T-helper 1 cell treated with Interleukin-12 subunit alpha and Interleukin-12 subunit beta and Interleukin-4 antibody, amounts not matched to agents 30 ng/mL and 1 ng/mL, for 36 hours (primary cell): ENCODE measurements around the gene ARL8B. TPM values are rescaled to one million over a fixed set of nuclear protein-coding genes. Genes with fewer than 3 reads are reported as not detected.

Experiments used
- intact Hi-C: fragments of 100-400 bp; cut with micrococcal nuclease; formaldehyde crosslinking; loops from one replicate; pipeline ENCODE4 v1.15.1; 2024
- total RNA-seq: library from RNA; stranded (reverse); gene quantifications from 2 replicates; pipeline ENCODE4 v1.2.3, GENCODE V29; 2022

The ARL8B gene
- total RNA-seq, 1 donor from 2014 or later = 50.9 TPM

GRCh38 chr3:5202222-5202621 lies 80.1 kb downstream of the ARL8B start:
- intact Hi-C loops = no loop called here

DNA sequence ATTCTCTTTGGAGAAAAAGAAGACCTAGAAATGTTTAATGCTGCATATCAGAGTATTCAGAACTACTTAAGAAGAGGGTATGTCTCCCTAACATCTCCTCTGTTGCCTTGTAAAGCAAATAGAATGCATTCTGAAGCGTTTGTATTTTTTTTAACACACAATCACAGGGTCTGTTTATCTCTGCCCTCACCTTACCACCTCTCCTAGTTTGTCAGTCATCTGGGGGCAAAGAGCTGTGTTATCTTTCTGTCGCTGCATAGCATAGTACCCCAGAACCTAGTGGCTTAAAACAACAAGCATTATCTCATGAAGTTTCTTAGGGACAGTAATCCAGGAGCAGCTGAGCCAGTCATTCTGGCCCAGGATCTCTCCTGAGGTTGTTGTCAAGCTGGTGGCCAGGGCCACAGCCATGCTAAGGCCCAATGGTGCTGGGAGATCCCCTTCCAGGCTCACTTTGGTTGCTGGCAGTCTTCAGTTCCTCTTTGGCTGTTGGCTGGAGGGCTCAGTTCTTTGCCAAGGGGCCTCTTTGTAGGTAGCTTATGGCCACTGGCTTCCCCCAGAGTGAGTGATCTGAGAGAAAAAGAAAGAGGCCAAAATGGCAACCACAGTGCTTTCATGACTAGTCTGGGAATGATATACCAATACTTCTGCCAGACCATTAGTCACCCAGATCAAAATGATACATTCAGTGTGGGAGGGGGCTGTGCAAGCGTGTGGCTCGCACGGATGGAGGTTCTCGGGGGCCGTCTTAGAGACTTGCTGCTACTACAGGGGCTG lies 83.3 kb downstream of the ARL8B start:
- intact Hi-C loops = no loop called here

- intact Hi-C loops = no loop called here
Measured at GRCh38 chr3:5210926-5211325, 88.8 kb downstream of the ARL8B start.

DNA sequence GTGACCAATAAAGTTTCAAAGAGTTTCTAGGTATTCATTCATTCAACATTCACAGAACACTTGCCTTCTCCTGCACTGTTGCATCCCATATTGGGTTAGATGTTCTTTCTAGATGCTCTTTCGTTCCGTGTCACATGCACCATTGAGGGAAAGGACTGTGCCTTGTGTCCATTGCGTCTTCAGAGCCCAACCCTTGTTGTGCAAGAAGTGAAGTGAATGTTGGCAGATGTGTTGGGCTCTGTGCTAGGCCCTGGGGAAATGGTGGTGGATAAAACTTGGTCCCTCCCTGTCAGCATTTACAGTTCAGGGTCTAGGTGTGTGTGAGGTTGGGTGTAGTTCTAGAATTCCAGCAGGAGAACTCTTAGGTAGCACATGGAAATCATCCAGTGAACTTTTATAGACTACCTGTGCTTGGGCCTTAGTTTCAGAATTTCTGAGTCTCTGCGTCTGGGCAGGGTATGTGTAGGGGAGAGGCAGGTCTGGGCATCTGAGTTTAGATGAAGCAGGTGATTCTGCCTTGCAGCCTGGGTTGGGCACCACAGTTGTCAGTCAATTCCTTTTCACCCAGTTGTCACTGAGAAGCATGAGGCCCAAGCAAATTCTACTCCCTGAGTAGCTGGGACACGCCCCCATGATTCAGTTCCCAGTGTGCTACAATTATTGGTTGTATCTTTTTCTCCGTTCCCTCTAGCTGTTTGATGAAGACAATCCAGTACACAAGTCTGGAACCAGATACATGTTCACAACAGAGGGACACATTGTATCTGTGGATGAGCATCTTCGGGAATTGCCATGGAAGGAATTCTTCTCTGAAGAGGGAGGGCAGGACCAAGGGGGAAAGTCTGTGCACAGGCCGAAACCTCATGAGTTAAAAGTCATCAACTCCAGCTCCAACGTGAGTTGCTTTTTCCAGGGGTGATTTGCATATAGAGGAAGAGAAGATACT lies 90.8 kb downstream of the ARL8B start:
- intact Hi-C loops = loop anchor here (2.0 kb wide), 1 partner anchor 14 kb away; no protein-coding TSS in a partner anchor

GRCh38 chr3:5213574-5213966 lies 91.5 kb downstream of the ARL8B start:
- intact Hi-C loops = loop anchor here (2.0 kb wide), 1 partner anchor 15 kb away; no protein-coding TSS in a partner anchor

DNA sequence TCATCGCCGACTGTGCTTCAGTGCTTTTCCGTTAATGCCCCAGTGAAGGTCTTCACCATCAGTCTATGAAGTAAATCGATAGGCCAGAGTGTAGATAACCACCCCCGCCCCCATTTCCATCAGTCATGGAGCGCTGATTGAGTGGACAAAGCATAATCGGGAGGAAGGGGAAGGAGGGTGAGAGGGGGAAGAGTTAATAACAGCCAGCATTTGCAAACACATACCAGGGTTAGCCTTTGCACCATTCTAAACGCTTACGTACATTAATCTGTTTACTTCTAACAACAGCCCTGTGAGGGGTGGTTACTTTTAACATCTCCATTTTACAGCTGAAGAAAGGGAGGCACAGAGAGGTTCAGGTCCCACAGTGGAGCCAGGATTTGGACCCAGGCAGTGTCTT lies 92.3 kb downstream of the ARL8B start:
- intact Hi-C loops = no loop called here

- intact Hi-C loops = no loop called here
Measured at GRCh38 chr3:5217824-5218595, 95.9 kb downstream of the ARL8B start.

- intact Hi-C loops = no loop called here
Measured at GRCh38 chr3:5218815-5219214, 96.7 kb downstream of the ARL8B start.

DNA sequence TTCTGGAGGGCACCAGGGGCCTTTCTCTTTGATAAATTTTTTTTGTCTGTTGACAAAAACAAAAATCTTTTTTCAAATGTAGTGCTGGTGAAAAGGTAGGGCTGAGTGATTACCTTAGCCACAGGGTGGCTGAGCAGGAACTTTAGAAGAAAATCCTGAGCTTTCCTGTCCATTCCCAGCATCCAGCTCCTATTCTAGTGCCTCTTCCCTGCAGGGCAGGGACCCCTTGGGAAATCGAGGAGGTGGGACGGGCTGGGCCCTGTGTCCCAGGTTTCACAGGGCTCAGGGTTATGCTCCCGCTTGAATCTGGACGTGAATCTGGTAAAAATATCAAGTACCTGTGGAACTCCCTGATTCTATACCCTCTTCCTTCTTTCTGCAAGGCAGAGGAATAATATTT lies 97.1 kb downstream of the ARL8B start:
- intact Hi-C loops = no loop called here

DNA sequence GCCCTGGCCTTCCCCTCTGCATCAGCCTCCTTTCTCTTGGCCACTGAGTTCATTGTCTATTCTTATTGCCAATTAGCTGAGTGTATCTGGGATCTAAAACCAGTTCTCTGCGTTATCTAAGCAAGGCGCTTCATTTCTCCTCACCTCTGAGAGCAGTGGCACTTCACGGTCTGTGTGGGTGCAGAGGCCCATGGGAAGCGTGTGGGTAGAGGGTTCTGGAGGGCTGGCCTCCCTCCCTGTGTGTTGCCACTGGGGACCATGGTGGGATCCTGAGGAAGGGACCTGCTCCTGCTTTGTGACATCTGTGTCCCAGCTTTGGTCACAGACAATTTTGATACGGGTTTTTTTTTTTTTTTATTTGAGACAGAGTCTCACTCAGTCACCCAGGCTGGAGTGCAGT lies 98.1 kb downstream of the ARL8B start:
- intact Hi-C loops = no loop called here

DNA sequence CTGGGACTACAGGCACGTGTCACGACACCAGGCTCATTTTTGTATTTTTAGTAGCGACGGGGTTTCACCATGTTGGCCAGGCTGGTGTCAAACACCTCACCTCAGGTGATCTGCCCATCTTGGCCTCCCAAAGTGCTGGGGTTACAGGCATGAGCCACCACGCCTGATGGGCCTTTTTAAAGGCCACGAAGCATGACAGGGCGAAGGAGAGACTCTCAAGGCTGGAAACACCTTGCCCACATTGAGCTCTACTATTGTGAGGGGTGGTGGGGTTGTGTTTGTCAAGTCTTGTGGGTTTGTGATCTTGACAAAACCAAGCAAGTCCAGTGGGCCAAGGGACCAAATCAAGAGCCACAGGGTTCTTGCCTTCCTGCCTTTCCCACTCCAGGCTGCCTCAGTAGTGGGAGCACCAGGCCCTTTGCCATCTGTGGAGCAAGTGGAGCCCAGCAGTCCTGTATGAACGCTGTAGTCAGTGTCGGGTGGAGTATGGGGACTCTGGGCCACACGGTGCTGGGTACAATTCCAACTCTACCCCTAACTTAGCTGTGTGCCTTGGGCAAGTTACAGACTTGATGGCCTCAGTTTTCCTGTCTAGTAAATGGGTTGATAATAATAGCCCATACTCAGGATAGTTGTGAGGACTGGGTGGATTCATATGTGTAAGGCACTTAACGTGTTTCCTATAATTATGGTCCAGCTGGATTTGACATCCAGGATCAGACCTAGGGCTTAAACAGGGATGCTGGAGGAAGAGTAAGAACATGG lies 98.8 kb downstream of the ARL8B start:
- intact Hi-C loops = no loop called here

DNA sequence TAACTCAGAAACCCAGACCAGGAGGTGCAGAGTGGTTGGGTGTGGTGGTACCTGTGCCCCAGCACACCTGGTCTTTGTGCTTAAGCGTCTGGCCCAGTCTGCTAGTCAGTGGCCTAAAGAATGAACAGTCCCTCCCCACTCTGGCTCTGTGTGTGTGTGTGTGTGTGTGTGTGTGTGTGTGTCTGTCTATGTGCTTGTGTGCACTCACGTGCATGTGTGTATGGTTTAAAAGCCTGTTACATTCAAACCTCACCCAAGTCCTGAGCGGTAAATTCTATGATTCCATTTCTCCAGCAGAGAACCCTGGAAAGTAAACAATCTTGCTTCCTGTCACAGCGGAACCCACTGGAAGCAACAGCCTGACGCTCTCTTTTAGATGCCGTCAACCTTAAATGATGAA lies 99.6 kb downstream of the ARL8B start:
- intact Hi-C loops = no loop called here

DNA sequence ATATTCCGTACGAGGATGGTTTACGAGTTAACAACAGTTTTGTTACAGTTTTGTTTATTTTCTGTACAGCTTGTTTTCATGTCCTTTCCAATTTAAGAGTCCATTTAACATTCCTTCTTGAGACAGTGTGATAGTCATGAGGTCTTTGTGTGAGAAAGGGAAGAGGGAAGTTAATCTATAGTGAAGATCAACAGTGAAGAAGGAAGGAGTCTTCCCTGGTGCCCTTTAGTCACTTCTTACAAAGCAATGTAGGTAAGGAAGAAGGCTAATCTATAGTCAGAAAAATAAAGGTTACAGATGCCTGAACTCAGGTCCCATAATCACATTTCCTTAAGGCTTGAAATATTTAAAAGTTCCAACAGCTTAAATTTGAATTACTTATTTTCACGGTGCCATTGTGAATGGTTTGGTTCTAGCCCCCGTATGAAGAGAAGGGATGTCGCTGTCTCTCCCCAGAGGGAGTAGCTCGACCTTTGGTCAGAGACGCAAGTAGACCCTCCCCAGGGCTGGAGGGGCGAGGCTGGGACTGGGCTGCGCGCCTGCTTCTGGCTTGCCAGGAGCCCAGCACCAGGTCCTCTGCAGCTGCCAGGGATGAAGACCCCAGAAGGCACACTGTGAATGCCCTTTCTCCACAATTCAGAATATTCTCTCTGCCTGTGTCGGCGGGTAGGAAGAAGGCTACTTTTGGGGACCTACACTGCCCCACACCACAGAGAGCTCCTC lies 100.4 kb downstream of the ARL8B start:
- intact Hi-C loops = no loop called here

DNA sequence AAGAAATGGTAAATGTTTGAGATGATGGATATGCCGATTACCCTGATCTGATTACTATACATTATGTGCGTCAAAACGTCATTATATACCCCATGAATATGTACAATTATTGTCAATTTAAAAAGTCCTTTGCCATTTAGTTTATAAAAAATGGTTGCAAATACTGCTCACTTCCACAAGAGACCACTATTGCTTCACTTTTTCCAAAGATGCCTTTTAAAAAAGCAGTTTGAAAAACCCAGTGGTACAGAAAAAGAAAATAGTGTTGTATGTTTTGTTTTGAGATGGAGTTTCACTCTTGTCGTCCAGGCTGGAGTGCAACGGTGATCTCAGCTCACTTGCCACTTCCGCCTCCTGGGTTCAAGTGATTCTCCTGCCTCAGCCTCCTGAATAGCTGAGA lies 104.7 kb downstream of the ARL8B start:
- intact Hi-C loops = no loop called here

DNA sequence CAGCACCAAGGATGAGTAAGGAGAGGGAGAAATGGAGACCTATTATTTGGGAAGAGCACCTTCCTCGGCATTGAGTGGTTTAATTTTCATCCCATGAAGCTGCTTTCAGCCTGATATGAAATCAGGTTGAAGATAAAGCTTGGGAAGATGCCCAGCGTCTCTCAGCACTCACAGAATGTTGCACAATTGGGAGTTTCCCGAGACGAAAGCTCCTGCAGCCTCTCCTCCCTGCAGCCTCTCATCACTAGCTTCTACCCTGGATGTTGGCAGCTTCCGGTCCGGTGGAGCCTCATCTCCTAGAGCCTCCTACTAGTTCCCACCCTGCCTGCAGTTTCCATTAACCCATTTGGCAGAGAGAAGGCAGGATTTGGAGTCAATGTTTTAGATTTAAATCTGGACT lies 105.7 kb downstream of the ARL8B start:
- intact Hi-C loops = no loop called here

GRCh38 chr3:5229414-5229813 lies 107.3 kb downstream of the ARL8B start:
- intact Hi-C loops = no loop called here
